CMK (cell line): ENCODE data around the gene ENHO.

Experiments
- DNase-seq: peaks from one replicate; pipeline ENCODE4 v3.0.0-alpha.2; 2010; ENCODE audit warnings: low read depth

Gene ENHO

GRCh38 chr9:34522971-34523797 lies at the start of gene ENHO:
ENHO (minus strand) TSS chr9:34522990; CDS start chr9:34521695, 1,295 bp downstream.
- DNase-seq = peak; percentile 58

GRCh38 chr9:34572092-34572491 lies 49.3 kb upstream of the ENHO start:
- no peak for DNase-seq

GRCh38 chr9:34571481-34571810 lies 48.7 kb upstream of the ENHO start:
- no peak for DNase-seq

- DNase-seq = no peak
Measured at GRCh38 chr9:34570809-34571480, 48.2 kb upstream of the ENHO start.

GRCh38 chr9:34570376-34570775 lies 47.6 kb upstream of the ENHO start:
- no peak for DNase-seq

GRCh38 chr9:34568774-34569173 lies 46.0 kb upstream of the ENHO start:
- DNase-seq = no peak

- no peak for DNase-seq
Measured at GRCh38 chr9:34568133-34568532, 45.3 kb upstream of the ENHO start.

- no peak for DNase-seq
Measured at GRCh38 chr9:34566972-34567371, 44.2 kb upstream of the ENHO start.

- DNase-seq = no peak
Measured at GRCh38 chr9:34566322-34566721, 43.5 kb upstream of the ENHO start.

GRCh38 chr9:34565856-34566255 lies 43.1 kb upstream of the ENHO start:
- DNase-seq = no peak

GRCh38 chr9:34564617-34565016 lies 41.8 kb upstream of the ENHO start:
- DNase-seq = no peak

GRCh38 chr9:34563262-34563661 lies 40.5 kb upstream of the ENHO start:
- DNase-seq = no peak

- DNase-seq = peak; percentile 15
Measured at GRCh38 chr9:34562135-34562745, 39.5 kb upstream of the ENHO start.

- no peak for DNase-seq
Measured at GRCh38 chr9:34560599-34561214, 37.9 kb upstream of the ENHO start.

GRCh38 chr9:34559624-34560455 lies 37.0 kb upstream of the ENHO start:
- no peak for DNase-seq

GRCh38 chr9:34558919-34559623 lies 36.3 kb upstream of the ENHO start:
- DNase-seq = no peak

- no peak for DNase-seq
Measured at GRCh38 chr9:34558364-34558763, 35.6 kb upstream of the ENHO start.

GRCh38 chr9:34557426-34558321 lies 34.9 kb upstream of the ENHO start:
- no peak for DNase-seq

- DNase-seq = no peak
Measured at GRCh38 chr9:34556949-34557348, 34.2 kb upstream of the ENHO start.

GRCh38 chr9:34555936-34556525 lies 33.2 kb upstream of the ENHO start:
- no peak for DNase-seq
